ENCODE data around the gene ALPI.
"Not testable (repeated sequence)": the region's sequence is repeated elsewhere in the genome, so short reads cannot be mapped to it uniquely, and the experiment has no call there.

ALPI gene

DNA sequence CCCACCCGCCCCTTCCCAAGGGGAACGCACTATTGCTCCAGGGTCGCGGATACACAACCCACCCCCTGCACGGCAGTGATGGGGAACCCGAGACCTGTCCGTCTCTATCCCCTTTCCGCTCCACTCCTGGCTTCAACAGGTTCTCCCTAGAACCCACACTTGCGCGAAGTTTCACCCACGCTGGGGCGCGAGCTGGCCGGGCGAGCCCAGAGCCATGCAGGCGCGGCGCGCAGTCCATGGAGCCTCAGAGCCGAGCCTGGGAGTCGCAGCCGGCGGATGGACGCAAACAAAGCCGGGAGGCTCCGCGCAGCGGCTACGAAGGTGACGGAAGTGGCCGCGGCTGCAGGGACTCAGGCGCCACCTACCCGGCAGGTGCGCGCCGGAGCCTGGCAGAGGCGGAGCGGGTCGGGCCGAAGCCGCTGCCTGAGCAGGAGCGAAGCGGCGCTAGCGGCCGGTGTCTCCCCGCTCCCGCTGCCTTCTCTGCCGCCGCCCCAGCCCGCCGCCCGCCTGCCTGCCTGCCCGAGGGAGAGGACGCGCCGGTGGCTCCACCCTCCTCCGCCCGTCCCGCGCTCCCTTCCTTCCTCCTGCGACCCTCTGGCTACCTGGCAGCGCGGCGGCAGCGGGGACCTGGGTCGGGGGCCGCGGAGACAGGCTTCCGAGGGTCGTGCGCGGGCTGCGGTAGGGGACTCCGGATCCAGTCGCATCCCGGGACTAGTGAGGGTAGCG, 35.3 kb upstream of the ALPI start:
- Histone ChIP-seq H3K4me3 (ENCODE audit: low read depth, low read length) (no peak overlapping the region), H3K36me3 (no peaks in the 10 kb centered on the region), H3K4me1 (no peaks in the 10 kb centered on the region), H3K9me3 (no peaks in the 10 kb centered on the region), H3K27me3 (peaks cover 58% of the 10 kb centered on the region)
- no peak for DNase-seq
- TF ChIP-seq, protein P1, sequence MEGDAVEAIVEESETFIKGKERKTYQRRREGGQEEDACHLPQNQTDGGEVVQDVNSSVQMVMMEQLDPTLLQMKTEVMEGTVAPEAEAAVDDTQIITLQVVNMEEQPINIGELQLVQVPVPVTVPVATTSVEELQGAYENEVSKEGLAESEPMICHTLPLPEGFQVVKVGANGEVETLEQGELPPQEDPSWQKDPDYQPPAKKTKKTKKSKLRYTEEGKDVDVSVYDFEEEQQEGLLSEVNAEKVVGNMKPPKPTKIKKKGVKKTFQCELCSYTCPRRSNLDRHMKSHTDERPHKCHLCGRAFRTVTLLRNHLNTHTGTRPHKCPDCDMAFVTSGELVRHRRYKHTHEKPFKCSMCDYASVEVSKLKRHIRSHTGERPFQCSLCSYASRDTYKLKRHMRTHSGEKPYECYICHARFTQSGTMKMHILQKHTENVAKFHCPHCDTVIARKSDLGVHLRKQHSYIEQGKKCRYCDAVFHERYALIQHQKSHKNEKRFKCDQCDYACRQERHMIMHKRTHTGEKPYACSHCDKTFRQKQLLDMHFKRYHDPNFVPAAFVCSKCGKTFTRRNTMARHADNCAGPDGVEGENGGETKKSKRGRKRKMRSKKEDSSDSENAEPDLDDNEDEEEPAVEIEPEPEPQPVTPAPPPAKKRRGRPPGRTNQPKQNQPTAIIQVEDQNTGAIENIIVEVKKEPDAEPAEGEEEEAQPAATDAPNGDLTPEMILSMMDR (IDR thresholded peaks at IDR 0.05; ENCODE audit: low read depth, low read length) = no peak

DNA sequence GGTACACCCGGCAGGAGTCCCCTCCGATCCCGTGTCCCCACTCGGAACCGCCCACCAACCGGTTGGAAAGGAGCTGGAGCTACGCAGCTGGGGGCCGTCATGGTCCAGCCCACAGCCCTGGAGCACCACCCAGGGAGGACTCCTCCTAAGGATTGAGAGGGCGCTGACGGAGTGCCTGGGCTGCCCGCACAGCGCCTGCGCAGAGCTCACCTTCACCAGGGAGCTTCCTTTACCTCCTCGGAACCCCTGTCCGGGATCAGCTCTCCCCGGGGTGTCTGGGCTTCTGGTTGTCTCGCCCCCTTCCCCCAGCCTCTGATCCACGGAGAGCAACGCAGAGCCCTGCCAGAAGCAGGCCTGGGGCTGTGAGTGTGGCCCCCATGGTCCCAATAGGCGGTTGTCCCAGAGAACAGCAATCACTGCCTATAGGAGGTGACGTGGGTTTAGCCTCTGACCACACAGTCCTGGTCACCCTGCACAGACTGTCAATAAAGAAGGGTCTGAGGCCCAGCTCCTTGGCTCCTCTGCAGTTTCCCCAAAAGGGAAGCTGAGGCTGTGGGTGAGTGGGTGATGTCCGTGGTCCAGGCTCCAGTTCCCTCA, 34.7 kb upstream of the ALPI start:
- H3K4me1 ChIP-seq = no peaks in the 10 kb centered on the region
- H3K4me3 ChIP-seq (ENCODE audit: low read depth, low read length) = no peak overlapping the region
- TF ChIP-seq, protein P1 (IDR thresholded peaks at IDR 0.05; ENCODE audit: low read depth, low read length) = no peak
- H3K36me3 ChIP-seq = no peaks in the 10 kb centered on the region
- H3K9me3 ChIP-seq = no peaks in the 10 kb centered on the region
- peaks cover 53% of the 10 kb centered on the region for H3K27me3 ChIP-seq
- DNase-seq = no peak

DNA sequence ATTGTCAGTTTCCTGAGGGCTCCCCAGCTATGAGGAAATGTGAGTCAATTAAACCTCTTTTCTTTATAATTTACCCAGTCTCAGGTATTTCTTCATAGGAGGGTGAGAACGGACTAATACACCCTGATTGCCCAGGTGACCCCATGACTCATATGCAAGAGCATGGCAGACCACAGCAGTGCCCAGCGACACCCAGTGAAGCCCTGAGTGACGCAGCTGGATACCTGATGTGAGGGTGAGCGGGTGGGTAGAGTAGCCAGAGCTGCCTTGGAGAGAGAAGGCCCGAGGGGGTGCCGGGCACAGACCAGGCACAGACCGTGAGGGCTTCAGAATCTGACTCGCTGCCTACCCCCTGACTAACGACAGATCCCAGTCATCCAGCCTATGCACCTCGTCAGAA, 33.9 kb upstream of the ALPI start:
- no peaks in the 10 kb centered on the region for H3K9me3 ChIP-seq
- H3K4me3 ChIP-seq (ENCODE audit: low read depth, low read length) = no peak overlapping the region
- H3K36me3 ChIP-seq = no peaks in the 10 kb centered on the region
- peaks cover 53% of the 10 kb centered on the region for H3K27me3 ChIP-seq
- TF ChIP-seq, protein P1 (IDR thresholded peaks at IDR 0.05; ENCODE audit: low read depth, low read length) = no peak
- H3K4me1 ChIP-seq = no peaks in the 10 kb centered on the region
- no peak for DNase-seq

DNA sequence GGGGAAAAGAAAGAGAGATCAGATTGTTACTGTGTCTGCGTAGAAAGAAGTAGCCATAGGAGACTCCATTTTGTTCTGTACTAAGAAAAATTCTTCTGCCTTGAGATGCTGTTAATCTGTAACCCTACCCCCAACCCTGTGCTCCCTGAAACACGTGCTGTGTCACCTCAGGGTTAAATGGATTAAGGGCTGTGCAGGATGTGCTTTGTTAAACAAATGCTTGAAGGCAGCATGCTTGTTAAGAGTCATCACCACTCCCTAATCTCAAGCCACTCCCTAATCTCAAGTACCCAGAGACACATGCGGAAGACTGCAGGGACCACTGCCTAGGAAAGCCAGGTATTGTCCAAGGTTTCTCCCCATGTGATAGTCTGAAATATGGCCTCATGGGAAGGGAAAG, 33.0 kb upstream of the ALPI start:
- DNase-seq; H3K9me3 ChIP-seq; H3K4me3 ChIP-seq (ENCODE audit: low read depth, low read length); H3K4me1 ChIP-seq; H3K36me3 ChIP-seq: not testable (repeated sequence)
- peaks cover 52% of the 10 kb centered on the region for H3K27me3 ChIP-seq

DNA sequence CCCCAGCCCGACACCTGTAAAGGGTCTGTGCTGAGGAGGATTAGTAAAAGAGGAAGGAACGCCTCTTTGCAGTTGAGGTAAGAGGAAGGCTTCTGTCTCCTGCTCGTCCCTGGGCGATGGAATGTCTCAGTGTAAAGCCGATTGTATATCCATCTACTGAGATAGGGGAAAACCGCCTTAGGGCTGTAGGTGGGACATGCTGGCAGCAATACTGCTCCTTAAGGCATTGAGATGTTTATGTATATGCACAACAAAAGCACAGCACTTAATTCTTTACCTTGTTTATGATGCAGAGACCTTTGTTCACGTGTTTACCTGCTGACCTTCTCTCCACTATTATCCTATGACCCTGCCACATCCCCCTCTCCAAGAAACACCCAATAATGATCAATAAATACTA, 32.5 kb upstream of the ALPI start:
- not testable (repeated sequence) for H3K4me3 ChIP-seq (ENCODE audit: low read depth, low read length); H3K36me3 ChIP-seq; H3K9me3 ChIP-seq; H3K4me1 ChIP-seq; DNase-seq
- H3K27me3 ChIP-seq = peaks cover 48% of the 10 kb centered on the region

DNA sequence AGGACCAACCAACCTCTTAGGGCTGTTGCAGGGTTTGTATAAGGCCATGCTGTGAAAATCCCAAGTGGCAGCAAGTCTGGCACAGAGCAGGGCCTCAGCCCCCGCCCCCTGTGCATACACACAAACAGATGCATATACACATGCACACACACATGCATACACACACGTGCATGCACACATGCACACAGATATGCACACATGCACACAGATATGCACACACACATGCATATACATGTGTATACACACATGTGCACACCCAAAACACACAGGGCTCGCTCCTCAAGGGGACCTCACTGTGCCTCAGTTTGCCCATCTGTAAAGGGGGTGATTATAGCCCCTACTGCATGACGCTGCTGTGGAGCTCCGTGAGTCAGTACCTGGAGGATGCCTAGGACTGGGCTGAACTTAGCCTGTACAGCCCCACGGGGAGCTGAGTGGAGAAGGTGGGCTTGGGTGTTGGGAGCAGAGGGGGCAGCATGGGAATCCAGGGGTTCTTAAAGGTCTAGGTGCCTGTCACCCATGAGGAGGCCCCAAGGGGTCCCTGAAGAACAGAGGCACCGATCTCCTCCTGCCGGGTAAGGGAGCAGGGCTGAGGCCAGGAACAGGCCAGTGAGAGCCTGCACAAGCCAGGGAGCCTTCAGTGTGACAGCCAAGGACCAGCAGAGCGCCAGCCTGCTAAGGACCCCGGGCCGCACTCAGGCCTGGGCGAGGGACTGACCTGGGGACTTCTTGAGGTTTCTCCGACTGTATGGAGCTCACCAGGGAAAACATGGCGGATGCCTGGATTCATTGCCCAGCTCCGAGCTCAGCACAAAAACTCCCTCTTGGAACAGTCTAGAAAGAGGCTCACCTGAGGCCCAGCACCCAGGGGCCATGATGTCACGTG, 24.0 kb upstream of the ALPI start:
- Histone ChIP-seq H3K36me3 (no peaks in the 10 kb centered on the region), H3K4me3 (ENCODE audit: low read depth, low read length) (no peak overlapping the region), H3K27me3 (no peaks in the 10 kb centered on the region), H3K9me3 (no peaks in the 10 kb centered on the region), H3K4me1 (no peaks in the 10 kb centered on the region)
- no peak for DNase-seq
- TF ChIP-seq, protein P1 (IDR thresholded peaks at IDR 0.05; ENCODE audit: low read depth, low read length) = no peak

All from BE2C (cell line).